Left ventricle myocardium inferior (tissue), 1 donor: ENCODE measurements around the gene C16orf54. TPM values are rescaled to one million over a fixed set of nuclear protein-coding genes. Genes with fewer than 3 reads are reported as not detected.
"Not testable (repeated sequence)": the region's sequence is repeated elsewhere in the genome, so short reads cannot be mapped to it uniquely, and the experiment has no call there.

Experiments
- DNase-seq: peaks from one replicate; pipeline ENCODE4 v3.0.0-alpha.2; 2020
- H3K27ac ChIP-seq: fragments of 200-600 bp; replicated peaks from 2 replicates; pipeline ENCODE4 v1.8.0; 2021
- H3K27me3 ChIP-seq: fragments of 200-600 bp; 2 replicates; pipeline ENCODE4 v1.8.0; 2021; ENCODE audit warnings: low read depth
- H3K36me3 ChIP-seq: fragments of 200-600 bp; 2 replicates; pipeline ENCODE4 v1.8.0; 2021
- H3K4me1 ChIP-seq: fragments of 200-600 bp; 2 replicates; pipeline ENCODE4 v1.8.0; 2021
- H3K4me3 ChIP-seq: fragments of 200-600 bp; 2 replicates; pipeline ENCODE4 v1.8.0; 2021; ENCODE audit warnings: mild to moderate bottlenecking, moderate library complexity
- H3K9me3 ChIP-seq: fragments of 200-600 bp; replicated peaks from 2 replicates; pipeline ENCODE4 v1.8.0; 2021
- intact Hi-C: fragments of 100-400 bp; cut with micrococcal nuclease; formaldehyde crosslinking; loops from one replicate; pipeline ENCODE4 v1.11.0; 2022
- total RNA-seq: library from RNA; stranded (reverse); fragmentation: NEBNext Ultra II Directional; extraction: Animal tissue kit (Norgen Biotek cat#: 25700); gene quantifications from one replicate; pipeline ENCODE4 v1.2.1, GENCODE V29; 2021
- TF ChIP-seq, protein P1 (sequence below): fragments of 200-600 bp; IDR thresholded peaks from 2 replicates; pipeline ENCODE4 v1.8.0; 2021; ENCODE audit warnings: antibody characterized with exemption, mild to moderate bottlenecking, borderline replicate concordance
- donor health status: DM: no; HTN: yes; CAD: no; lungs with severe emphysema.

The C16orf54 gene
- total RNA-seq, 1 donor from 2014 or later, result 0.63 TPM

GRCh38 chr16:29710227-29711219 lies 35.3 kb downstream of the C16orf54 start:
- no peak overlapping the region for H3K27ac ChIP-seq
- intact Hi-C loops, result no loop called here
- no peaks in the 10 kb centered on the region for H3K9me3 ChIP-seq
- TF ChIP-seq, protein P1, sequence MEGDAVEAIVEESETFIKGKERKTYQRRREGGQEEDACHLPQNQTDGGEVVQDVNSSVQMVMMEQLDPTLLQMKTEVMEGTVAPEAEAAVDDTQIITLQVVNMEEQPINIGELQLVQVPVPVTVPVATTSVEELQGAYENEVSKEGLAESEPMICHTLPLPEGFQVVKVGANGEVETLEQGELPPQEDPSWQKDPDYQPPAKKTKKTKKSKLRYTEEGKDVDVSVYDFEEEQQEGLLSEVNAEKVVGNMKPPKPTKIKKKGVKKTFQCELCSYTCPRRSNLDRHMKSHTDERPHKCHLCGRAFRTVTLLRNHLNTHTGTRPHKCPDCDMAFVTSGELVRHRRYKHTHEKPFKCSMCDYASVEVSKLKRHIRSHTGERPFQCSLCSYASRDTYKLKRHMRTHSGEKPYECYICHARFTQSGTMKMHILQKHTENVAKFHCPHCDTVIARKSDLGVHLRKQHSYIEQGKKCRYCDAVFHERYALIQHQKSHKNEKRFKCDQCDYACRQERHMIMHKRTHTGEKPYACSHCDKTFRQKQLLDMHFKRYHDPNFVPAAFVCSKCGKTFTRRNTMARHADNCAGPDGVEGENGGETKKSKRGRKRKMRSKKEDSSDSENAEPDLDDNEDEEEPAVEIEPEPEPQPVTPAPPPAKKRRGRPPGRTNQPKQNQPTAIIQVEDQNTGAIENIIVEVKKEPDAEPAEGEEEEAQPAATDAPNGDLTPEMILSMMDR, result peak; percentile 73
- no peaks in the 10 kb centered on the region for H3K27me3 ChIP-seq
- no peak for DNase-seq
- H3K36me3 ChIP-seq, result no peaks in the 10 kb centered on the region
- peaks cover 3% of the 10 kb centered on the region for H3K4me1 ChIP-seq
- no peak overlapping the region for H3K4me3 ChIP-seq

- H3K27ac ChIP-seq, H3K27me3 ChIP-seq, H3K4me1 ChIP-seq, H3K36me3 ChIP-seq, H3K9me3 ChIP-seq, H3K4me3 ChIP-seq, DNase-seq, intact Hi-C loops: not testable (repeated sequence)
Observed at GRCh38 chr16:29709657-29710056, 36.1 kb downstream of the C16orf54 start.

- no peaks in the 10 kb centered on the region for H3K36me3 ChIP-seq
- H3K27me3 ChIP-seq, result no peaks in the 10 kb centered on the region
- TF ChIP-seq, protein P1, result no peak
- intact Hi-C loops, result no loop called here
- no peak overlapping the region for H3K4me3 ChIP-seq
- no peaks in the 10 kb centered on the region for H3K9me3 ChIP-seq
- peaks cover 3% of the 10 kb centered on the region for H3K4me1 ChIP-seq
- no peak overlapping the region for H3K27ac ChIP-seq
- DNase-seq, result no peak
Observed at GRCh38 chr16:29708917-29709600, 36.7 kb downstream of the C16orf54 start.

DNA sequence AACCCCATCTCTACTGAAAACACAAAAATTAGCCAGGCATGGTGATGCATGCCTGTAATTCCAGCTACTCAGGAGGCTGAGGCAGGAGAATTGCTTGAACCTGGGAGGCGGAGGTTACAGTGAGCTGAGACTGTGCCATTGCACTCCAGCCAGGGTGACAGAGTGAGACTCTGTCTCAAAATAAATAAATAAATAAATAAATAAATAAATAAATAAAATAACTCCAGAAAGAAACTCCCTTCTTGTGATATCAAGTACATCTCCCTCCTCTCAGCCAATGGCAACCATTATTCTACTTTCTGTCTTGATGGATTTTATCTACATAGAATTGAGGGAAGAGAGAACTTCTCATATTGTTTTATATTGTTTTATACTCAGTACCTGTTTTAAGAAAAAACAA lies 38.6 kb downstream of the C16orf54 start:
- DNase-seq, H3K27ac ChIP-seq, H3K27me3 ChIP-seq, H3K9me3 ChIP-seq, H3K36me3 ChIP-seq, intact Hi-C loops, H3K4me1 ChIP-seq, H3K4me3 ChIP-seq: not testable (repeated sequence)

DNA sequence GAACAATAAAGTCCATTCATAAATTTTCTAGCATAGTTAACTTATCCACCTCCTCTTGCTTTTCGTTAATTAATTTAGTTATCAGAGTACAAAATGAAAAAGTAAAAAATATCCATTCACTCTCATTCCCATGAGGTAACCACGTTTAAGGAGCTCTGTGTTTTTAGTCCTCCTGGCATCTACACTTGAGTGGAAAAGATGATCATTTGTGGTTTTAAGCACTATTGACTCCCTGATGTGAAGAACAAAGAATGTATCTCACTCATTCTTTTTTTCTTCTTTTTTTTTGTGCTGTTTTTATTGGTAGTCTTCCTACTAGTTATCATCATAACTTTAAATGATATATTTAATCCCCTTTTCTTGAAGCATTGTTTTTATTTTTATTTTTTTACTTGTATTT lies 40.8 kb downstream of the C16orf54 start:
- DNase-seq, result no peak

GRCh38 chr16:29702269-29702668 lies 43.5 kb downstream of the C16orf54 start:
- no peak for DNase-seq
- Histone ChIP-seq H3K4me1 (peaks cover 4% of the 10 kb centered on the region), H3K27ac (no peak overlapping the region), H3K27me3 (peaks cover 3% of the 10 kb centered on the region), H3K9me3 (no peaks in the 10 kb centered on the region), H3K4me3 (no peak overlapping the region), H3K36me3 (no peaks in the 10 kb centered on the region)
- TF ChIP-seq, protein P1, result no peak
- intact Hi-C loops, result no loop called here

More for the DNA sequence above, 40.8 kb downstream of the C16orf54 start:
- TF ChIP-seq, protein P1, result no peak
- Histone ChIP-seq H3K4me1 (peaks cover 4% of the 10 kb centered on the region), H3K36me3 (no peaks in the 10 kb centered on the region), H3K4me3 (no peak overlapping the region), H3K27me3 (peaks cover 3% of the 10 kb centered on the region), H3K27ac (no peak overlapping the region), H3K9me3 (no peaks in the 10 kb centered on the region)
- intact Hi-C loops, result no loop called here
